Measurements from ENCODE around the gene CNNM2. TPM values are rescaled to one million over a fixed set of nuclear protein-coding genes. Genes with fewer than 3 reads are reported as not detected.

Gene CNNM2
- polyA plus RNA-seq, 2 donors: 0.88 to 1.1 TPM

- H3K4me1 ChIP-seq (ENCODE audit: control insufficient read depth in 2 of 2, insufficient read depth in 2 of 2, low read length in 1 of 2): no peaks in the 10 kb centered on the region
- no peaks in the 10 kb centered on the region for H3K27me3 ChIP-seq (ENCODE audit: control insufficient read depth in 1 of 2, insufficient read depth in 2 of 2, low read length in 2 of 2)
- H3K4me3 ChIP-seq (ENCODE audit: low read depth in 1 of 2, low read length in 2 of 2): no peak overlapping the region
- no peak overlapping the region for H3K27ac ChIP-seq (ENCODE audit: low read depth in 2 of 2, low read length in 1 of 2)
- no peaks in the 10 kb centered on the region for H3K9me3 ChIP-seq (ENCODE audit: control insufficient read depth in 2 of 2, insufficient read depth in 1 of 2, low read depth in 1 of 2, low read length in 1 of 2)
- H3K36me3 ChIP-seq (ENCODE audit: control insufficient read depth in 2 of 2, insufficient read depth in 2 of 2, low read length in 1 of 2): no peaks in the 10 kb centered on the region
- 96 to 98% methylated on average over 3 of the region's 3 CpGs for WGBS, 2 donors
Observed at GRCh38 chr10:102941401-102941800, 23.3 kb downstream of the CNNM2 start.

- H3K9me3 ChIP-seq (ENCODE audit: control insufficient read depth in 2 of 2, insufficient read depth in 1 of 2, low read depth in 1 of 2, low read length in 1 of 2): no peaks in the 10 kb centered on the region
- 85 to 91% methylated on average over 3 of the region's 3 CpGs for WGBS, 2 donors
- no peak overlapping the region for H3K4me3 ChIP-seq (ENCODE audit: low read depth in 1 of 2, low read length in 2 of 2)
- no peaks in the 10 kb centered on the region for H3K27me3 ChIP-seq (ENCODE audit: control insufficient read depth in 1 of 2, insufficient read depth in 2 of 2, low read length in 2 of 2)
- no peak overlapping the region for H3K27ac ChIP-seq (ENCODE audit: low read depth in 2 of 2, low read length in 1 of 2)
- H3K36me3 ChIP-seq (ENCODE audit: control insufficient read depth in 2 of 2, insufficient read depth in 2 of 2, low read length in 1 of 2): no peaks in the 10 kb centered on the region
- H3K4me1 ChIP-seq (ENCODE audit: control insufficient read depth in 2 of 2, insufficient read depth in 2 of 2, low read length in 1 of 2): no peaks in the 10 kb centered on the region
Observed at GRCh38 chr10:102945449-102945848, 27.4 kb downstream of the CNNM2 start.

- 84 to 90% methylated on average over 2 of the region's 2 CpGs for WGBS, 2 donors
Observed at GRCh38 chr10:102945962-102946361, 27.9 kb downstream of the CNNM2 start.

GRCh38 chr10:102946992-102947391, 28.9 kb downstream of the CNNM2 start:
- no peaks in the 10 kb centered on the region for H3K27me3 ChIP-seq (ENCODE audit: control insufficient read depth in 1 of 2, insufficient read depth in 2 of 2, low read length in 2 of 2)
- H3K36me3 ChIP-seq (ENCODE audit: control insufficient read depth in 2 of 2, insufficient read depth in 2 of 2, low read length in 1 of 2): no peaks in the 10 kb centered on the region
- H3K4me1 ChIP-seq (ENCODE audit: control insufficient read depth in 2 of 2, insufficient read depth in 2 of 2, low read length in 1 of 2): no peaks in the 10 kb centered on the region
- H3K4me3 ChIP-seq (ENCODE audit: low read depth in 1 of 2, low read length in 2 of 2): no peak overlapping the region
- H3K9me3 ChIP-seq (ENCODE audit: control insufficient read depth in 2 of 2, insufficient read depth in 1 of 2, low read depth in 1 of 2, low read length in 1 of 2): no peaks in the 10 kb centered on the region
- 74 to 80% methylated on average over 2 of the region's 2 CpGs for WGBS, 2 donors
- no peak overlapping the region for H3K27ac ChIP-seq (ENCODE audit: low read depth in 2 of 2, low read length in 1 of 2)

More at GRCh38 chr10:102945962-102946361, 27.9 kb downstream of the CNNM2 start:
- Histone ChIP-seq H3K9me3 (ENCODE audit: control insufficient read depth in 2 of 2, insufficient read depth in 1 of 2, low read depth in 1 of 2, low read length in 1 of 2) (no peaks in the 10 kb centered on the region), H3K36me3 (ENCODE audit: control insufficient read depth in 2 of 2, insufficient read depth in 2 of 2, low read length in 1 of 2) (no peaks in the 10 kb centered on the region), H3K4me3 (ENCODE audit: low read depth in 1 of 2, low read length in 2 of 2) (no peak overlapping the region), H3K27me3 (ENCODE audit: control insufficient read depth in 1 of 2, insufficient read depth in 2 of 2, low read length in 2 of 2) (no peaks in the 10 kb centered on the region), H3K27ac (ENCODE audit: low read depth in 2 of 2, low read length in 1 of 2) (no peak overlapping the region), H3K4me1 (ENCODE audit: control insufficient read depth in 2 of 2, insufficient read depth in 2 of 2, low read length in 1 of 2) (no peaks in the 10 kb centered on the region)

- H3K36me3 ChIP-seq (ENCODE audit: control insufficient read depth in 2 of 2, insufficient read depth in 2 of 2, low read length in 1 of 2): no peaks in the 10 kb centered on the region
- H3K4me1 ChIP-seq (ENCODE audit: control insufficient read depth in 2 of 2, insufficient read depth in 2 of 2, low read length in 1 of 2): no peaks in the 10 kb centered on the region
- no peaks in the 10 kb centered on the region for H3K27me3 ChIP-seq (ENCODE audit: control insufficient read depth in 1 of 2, insufficient read depth in 2 of 2, low read length in 2 of 2)
- H3K4me3 ChIP-seq (ENCODE audit: low read depth in 1 of 2, low read length in 2 of 2): no peak overlapping the region
- H3K27ac ChIP-seq (ENCODE audit: low read depth in 2 of 2, low read length in 1 of 2): no peak overlapping the region
- H3K9me3 ChIP-seq (ENCODE audit: control insufficient read depth in 2 of 2, insufficient read depth in 1 of 2, low read depth in 1 of 2, low read length in 1 of 2): no peaks in the 10 kb centered on the region
- 90 to 95% methylated on average over 4 of the region's 4 CpGs for WGBS, 2 donors
Observed at GRCh38 chr10:102948176-102948575, 30.1 kb downstream of the CNNM2 start.

- WGBS, 2 donors: 83 to 95% methylated on average over 3 of the region's 3 CpGs
- Histone ChIP-seq H3K4me3 (ENCODE audit: low read depth in 1 of 2, low read length in 2 of 2) (no peak overlapping the region), H3K36me3 (ENCODE audit: control insufficient read depth in 2 of 2, insufficient read depth in 2 of 2, low read length in 1 of 2) (no peaks in the 10 kb centered on the region), H3K9me3 (ENCODE audit: control insufficient read depth in 2 of 2, insufficient read depth in 1 of 2, low read depth in 1 of 2, low read length in 1 of 2) (no peaks in the 10 kb centered on the region), H3K27me3 (ENCODE audit: control insufficient read depth in 1 of 2, insufficient read depth in 2 of 2, low read length in 2 of 2) (no peaks in the 10 kb centered on the region), H3K27ac (ENCODE audit: low read depth in 2 of 2, low read length in 1 of 2) (no peak overlapping the region), H3K4me1 (ENCODE audit: control insufficient read depth in 2 of 2, insufficient read depth in 2 of 2, low read length in 1 of 2) (no peaks in the 10 kb centered on the region)
Observed at GRCh38 chr10:102948786-102949185, 30.7 kb downstream of the CNNM2 start.

GRCh38 chr10:102949916-102950315, 31.8 kb downstream of the CNNM2 start:
- no peak overlapping the region for H3K27ac ChIP-seq (ENCODE audit: low read depth in 2 of 2, low read length in 1 of 2)
- no peaks in the 10 kb centered on the region for H3K9me3 ChIP-seq (ENCODE audit: control insufficient read depth in 2 of 2, insufficient read depth in 1 of 2, low read depth in 1 of 2, low read length in 1 of 2)
- no peaks in the 10 kb centered on the region for H3K36me3 ChIP-seq (ENCODE audit: control insufficient read depth in 2 of 2, insufficient read depth in 2 of 2, low read length in 1 of 2)
- no peak overlapping the region for H3K4me3 ChIP-seq (ENCODE audit: low read depth in 1 of 2, low read length in 2 of 2)
- H3K4me1 ChIP-seq (ENCODE audit: control insufficient read depth in 2 of 2, insufficient read depth in 2 of 2, low read length in 1 of 2): no peaks in the 10 kb centered on the region
- H3K27me3 ChIP-seq (ENCODE audit: control insufficient read depth in 1 of 2, insufficient read depth in 2 of 2, low read length in 2 of 2): no peaks in the 10 kb centered on the region
- WGBS, 2 donors: 75 to 82% methylated on average over 4 of the region's 4 CpGs

- Histone ChIP-seq H3K36me3 (ENCODE audit: control insufficient read depth in 2 of 2, insufficient read depth in 2 of 2, low read length in 1 of 2) (no peaks in the 10 kb centered on the region), H3K9me3 (ENCODE audit: control insufficient read depth in 2 of 2, insufficient read depth in 1 of 2, low read depth in 1 of 2, low read length in 1 of 2) (no peaks in the 10 kb centered on the region), H3K27me3 (ENCODE audit: control insufficient read depth in 1 of 2, insufficient read depth in 2 of 2, low read length in 2 of 2) (no peaks in the 10 kb centered on the region), H3K4me3 (ENCODE audit: low read depth in 1 of 2, low read length in 2 of 2) (no peak overlapping the region), H3K27ac (ENCODE audit: low read depth in 2 of 2, low read length in 1 of 2) (no peak overlapping the region), H3K4me1 (ENCODE audit: control insufficient read depth in 2 of 2, insufficient read depth in 2 of 2, low read length in 1 of 2) (no peaks in the 10 kb centered on the region)
- WGBS, 2 donors: 88 to 91% methylated on average over 3 of the region's 3 CpGs
Observed at GRCh38 chr10:102951316-102951715, 33.2 kb downstream of the CNNM2 start.

GRCh38 chr10:102959360-102959759, 41.3 kb downstream of the CNNM2 start:
- Histone ChIP-seq H3K4me3 (ENCODE audit: low read depth in 1 of 2, low read length in 2 of 2) (no peak overlapping the region), H3K36me3 (ENCODE audit: control insufficient read depth in 2 of 2, insufficient read depth in 2 of 2, low read length in 1 of 2) (no peaks in the 10 kb centered on the region), H3K27ac (ENCODE audit: low read depth in 2 of 2, low read length in 1 of 2) (no peak overlapping the region), H3K27me3 (ENCODE audit: control insufficient read depth in 1 of 2, insufficient read depth in 2 of 2, low read length in 2 of 2) (no peaks in the 10 kb centered on the region), H3K9me3 (ENCODE audit: control insufficient read depth in 2 of 2, insufficient read depth in 1 of 2, low read depth in 1 of 2, low read length in 1 of 2) (no peaks in the 10 kb centered on the region), H3K4me1 (ENCODE audit: control insufficient read depth in 2 of 2, insufficient read depth in 2 of 2, low read length in 1 of 2) (no peaks in the 10 kb centered on the region)
- 94 to 95% methylated on average over 1 of the region's 1 CpG for WGBS, 2 donors

GRCh38 chr10:102960157-102960556, 42.1 kb downstream of the CNNM2 start:
- Histone ChIP-seq H3K27me3 (ENCODE audit: control insufficient read depth in 1 of 2, insufficient read depth in 2 of 2, low read length in 2 of 2) (no peaks in the 10 kb centered on the region), H3K4me3 (ENCODE audit: low read depth in 1 of 2, low read length in 2 of 2) (no peak overlapping the region), H3K9me3 (ENCODE audit: control insufficient read depth in 2 of 2, insufficient read depth in 1 of 2, low read depth in 1 of 2, low read length in 1 of 2) (no peaks in the 10 kb centered on the region), H3K27ac (ENCODE audit: low read depth in 2 of 2, low read length in 1 of 2) (no peak overlapping the region), H3K36me3 (ENCODE audit: control insufficient read depth in 2 of 2, insufficient read depth in 2 of 2, low read length in 1 of 2) (no peaks in the 10 kb centered on the region), H3K4me1 (ENCODE audit: control insufficient read depth in 2 of 2, insufficient read depth in 2 of 2, low read length in 1 of 2) (no peaks in the 10 kb centered on the region)
- WGBS, 2 donors: 91 to 94% methylated on average over 5 of the region's 5 CpGs

Data from esophagus (tissue), 2 donors.